Mononuclear cell (primary cell): ENCODE measurements around the gene GPR35. TPM values are rescaled to one million over a fixed set of nuclear protein-coding genes. Genes with fewer than 3 reads are reported as not detected.

Source experiments
- H3K27me3 ChIP-seq: 2 replicates; pipeline ENCODE4 v1.6.0; 2011; ENCODE audit warnings: low read length, control low read depth; ENCODE audit not compliant: insufficient read depth
- H3K4me1 ChIP-seq: 2 replicates; pipeline ENCODE4 v1.5.1; 2011; ENCODE audit warnings: mild to moderate bottlenecking, low read length, control low read depth; ENCODE audit not compliant: insufficient read depth
- H3K4me3 ChIP-seq: 2 replicates; pipeline ENCODE4 v1.5.1; 2011; ENCODE audit warnings: mild to moderate bottlenecking, low read length, moderate library complexity
- H3K9me3 ChIP-seq: 2 replicates; pipeline ENCODE4 v1.5.1; 2011; ENCODE audit warnings: low read depth, mild to moderate bottlenecking, control low read depth, low read length
- total RNA-seq: library from RNA; depleted of rRNA; stranded (reverse); fragments of >200 nt; gene quantifications from one replicate; pipeline ENCODE4 v1.2.3, GENCODE V29; 2012

Gene GPR35
- total RNA-seq, 1 donor, result 40.8 TPM

DNA sequence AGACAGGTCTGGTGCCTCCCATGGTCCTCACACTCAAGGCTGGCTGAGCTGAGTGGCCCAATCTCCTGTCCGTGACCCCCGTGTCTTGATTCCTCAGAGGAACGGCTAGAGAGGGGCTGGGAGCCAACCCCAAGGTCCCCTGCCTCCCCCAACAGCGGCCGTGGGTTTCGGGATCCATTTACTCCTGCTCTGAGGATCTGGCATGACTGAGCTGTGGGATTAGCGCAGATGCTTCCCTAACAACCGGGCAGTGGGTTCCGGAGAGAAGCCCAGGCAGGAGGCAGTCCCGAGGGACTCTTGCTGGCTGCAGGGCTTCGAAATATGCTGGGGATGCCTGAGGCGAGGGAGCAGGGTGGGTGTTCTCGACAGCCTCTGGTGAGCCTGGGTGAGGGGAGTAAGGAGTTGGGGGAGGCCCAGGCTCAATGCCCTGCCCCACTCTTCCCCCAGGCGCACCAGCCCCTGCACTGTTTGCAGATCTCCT, 18.9 kb downstream of the GPR35 start:
- Histone ChIP-seq H3K4me3 (no peak overlapping the region), H3K4me1 (no peaks in the 10 kb centered on the region), H3K27me3 (no peaks in the 10 kb centered on the region), H3K9me3 (no peaks in the 10 kb centered on the region)

GRCh38 chr2:240644859-240645301, 19.6 kb downstream of the GPR35 start:
- H3K4me1 ChIP-seq, result no peaks in the 10 kb centered on the region

GRCh38 chr2:240645346-240645745, 20.1 kb downstream of the GPR35 start:
- H3K4me3 ChIP-seq, result no peak overlapping the region
- no peaks in the 10 kb centered on the region for H3K27me3 ChIP-seq
- H3K4me1 ChIP-seq, result no peaks in the 10 kb centered on the region
- H3K9me3 ChIP-seq, result no peaks in the 10 kb centered on the region

More at GRCh38 chr2:240644859-240645301, 19.6 kb downstream of the GPR35 start:
- Histone ChIP-seq H3K9me3 (no peaks in the 10 kb centered on the region), H3K4me3 (no peak overlapping the region), H3K27me3 (no peaks in the 10 kb centered on the region)

- Histone ChIP-seq H3K4me3 (no peak overlapping the region), H3K9me3 (no peaks in the 10 kb centered on the region), H3K4me1 (no peaks in the 10 kb centered on the region), H3K27me3 (no peaks in the 10 kb centered on the region)
Observed at GRCh38 chr2:240645801-240646175, 20.5 kb downstream of the GPR35 start.

GRCh38 chr2:240646176-240646899, 21.1 kb downstream of the GPR35 start:
- Histone ChIP-seq H3K27me3 (peaks cover 4% of the 10 kb centered on the region), H3K4me3 (no peak overlapping the region), H3K9me3 (no peaks in the 10 kb centered on the region), H3K4me1 (no peaks in the 10 kb centered on the region)

DNA sequence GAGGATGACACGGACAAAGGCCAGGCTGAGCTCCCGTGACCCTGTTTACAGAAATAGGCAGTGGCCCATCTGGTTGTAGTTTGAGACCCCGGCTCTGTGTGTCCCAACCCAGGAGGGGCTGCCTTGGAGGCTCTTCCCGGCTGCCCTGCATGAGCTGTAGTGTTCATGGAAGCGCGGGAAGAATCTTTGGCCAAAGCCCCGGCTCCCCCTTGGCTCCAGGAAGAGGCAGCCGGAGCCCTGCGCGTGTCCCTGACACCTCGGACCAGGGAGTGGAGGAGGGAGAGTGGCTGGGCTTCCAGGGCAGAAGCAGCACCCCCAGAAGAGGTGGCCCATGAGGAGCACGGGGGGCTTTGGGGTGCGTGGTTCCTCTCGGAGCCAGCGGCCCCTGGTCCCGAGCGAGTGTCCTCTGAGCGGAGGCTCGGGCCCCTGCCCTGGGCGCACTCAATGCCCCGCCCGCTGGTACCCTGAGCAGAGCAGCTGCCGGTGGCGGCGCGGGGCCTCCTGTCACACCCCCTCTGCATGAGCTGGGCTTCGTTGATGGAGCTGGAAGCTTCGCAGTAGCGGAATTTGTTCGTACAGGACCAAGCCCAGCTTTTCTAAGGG, 21.7 kb downstream of the GPR35 start:
- peaks cover 4% of the 10 kb centered on the region for H3K27me3 ChIP-seq
- no peaks in the 10 kb centered on the region for H3K4me1 ChIP-seq
- no peak overlapping the region for H3K4me3 ChIP-seq
- H3K9me3 ChIP-seq, result no peaks in the 10 kb centered on the region

GRCh38 chr2:240647503-240648154, 22.3 kb downstream of the GPR35 start:
- no peak overlapping the region for H3K4me3 ChIP-seq

GRCh38 chr2:240648155-240648649, 22.9 kb downstream of the GPR35 start:
- Histone ChIP-seq H3K4me1 (no peaks in the 10 kb centered on the region), H3K9me3 (no peaks in the 10 kb centered on the region), H3K27me3 (peaks cover 4% of the 10 kb centered on the region), H3K4me3 (no peak overlapping the region)

More at GRCh38 chr2:240647503-240648154, 22.3 kb downstream of the GPR35 start:
- Histone ChIP-seq H3K9me3 (no peaks in the 10 kb centered on the region), H3K27me3 (peaks cover 4% of the 10 kb centered on the region), H3K4me1 (no peaks in the 10 kb centered on the region)

DNA sequence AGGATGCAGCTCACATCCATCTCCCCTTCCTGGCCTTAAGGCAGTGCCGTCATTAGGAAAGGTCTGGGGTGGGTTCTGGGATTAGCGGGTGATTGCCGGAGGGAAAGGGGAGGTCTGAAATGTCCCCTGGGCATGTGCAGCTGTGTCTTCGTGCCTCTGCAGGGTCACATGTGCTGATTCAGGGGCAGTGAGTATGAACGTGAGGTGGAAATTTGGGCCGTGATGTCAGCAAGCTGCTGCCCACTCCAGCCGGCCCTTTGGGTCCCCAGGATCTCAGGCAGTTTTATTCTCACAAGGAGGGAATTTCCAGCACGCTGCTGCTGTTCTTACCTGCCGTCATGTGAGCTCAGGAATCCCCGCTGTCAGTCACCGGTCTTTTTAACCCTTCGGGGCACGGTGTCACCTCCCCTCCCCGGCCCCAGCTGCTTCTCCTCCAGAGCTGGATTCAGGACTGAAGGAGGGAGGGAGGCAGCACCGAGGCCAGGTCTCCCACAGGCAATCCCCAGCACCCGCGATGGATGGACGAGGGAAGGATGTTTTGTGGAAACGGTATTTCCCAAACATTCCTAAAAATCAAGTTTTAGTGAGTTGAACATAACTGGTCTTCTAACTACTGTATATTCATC, 23.5 kb downstream of the GPR35 start:
- H3K4me3 ChIP-seq, result no peak overlapping the region
- H3K9me3 ChIP-seq, result no peaks in the 10 kb centered on the region
- no peaks in the 10 kb centered on the region for H3K4me1 ChIP-seq
- peaks cover 4% of the 10 kb centered on the region for H3K27me3 ChIP-seq

DNA sequence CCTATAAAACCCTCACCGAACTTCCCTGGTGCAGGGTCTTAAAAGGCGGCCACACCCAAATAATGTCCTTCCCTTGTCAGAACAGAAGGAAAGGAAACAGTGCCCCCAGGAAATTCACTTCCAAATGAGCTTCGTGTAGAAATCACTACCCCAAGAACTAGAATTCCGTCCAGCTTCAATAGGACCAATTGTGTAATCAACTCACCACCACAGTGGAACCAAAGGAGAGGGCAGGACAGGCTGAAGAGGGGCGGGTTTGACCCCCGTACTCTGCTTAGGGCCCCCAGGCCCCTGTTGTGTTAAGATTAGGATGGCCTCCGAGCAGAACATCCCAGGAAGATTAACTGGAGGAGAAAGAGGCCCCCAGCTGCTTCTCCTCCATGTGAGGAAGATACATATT, 24.1 kb downstream of the GPR35 start:
- Histone ChIP-seq H3K9me3 (no peaks in the 10 kb centered on the region), H3K4me3 (no peak overlapping the region), H3K4me1 (no peaks in the 10 kb centered on the region), H3K27me3 (peaks cover 4% of the 10 kb centered on the region)

DNA sequence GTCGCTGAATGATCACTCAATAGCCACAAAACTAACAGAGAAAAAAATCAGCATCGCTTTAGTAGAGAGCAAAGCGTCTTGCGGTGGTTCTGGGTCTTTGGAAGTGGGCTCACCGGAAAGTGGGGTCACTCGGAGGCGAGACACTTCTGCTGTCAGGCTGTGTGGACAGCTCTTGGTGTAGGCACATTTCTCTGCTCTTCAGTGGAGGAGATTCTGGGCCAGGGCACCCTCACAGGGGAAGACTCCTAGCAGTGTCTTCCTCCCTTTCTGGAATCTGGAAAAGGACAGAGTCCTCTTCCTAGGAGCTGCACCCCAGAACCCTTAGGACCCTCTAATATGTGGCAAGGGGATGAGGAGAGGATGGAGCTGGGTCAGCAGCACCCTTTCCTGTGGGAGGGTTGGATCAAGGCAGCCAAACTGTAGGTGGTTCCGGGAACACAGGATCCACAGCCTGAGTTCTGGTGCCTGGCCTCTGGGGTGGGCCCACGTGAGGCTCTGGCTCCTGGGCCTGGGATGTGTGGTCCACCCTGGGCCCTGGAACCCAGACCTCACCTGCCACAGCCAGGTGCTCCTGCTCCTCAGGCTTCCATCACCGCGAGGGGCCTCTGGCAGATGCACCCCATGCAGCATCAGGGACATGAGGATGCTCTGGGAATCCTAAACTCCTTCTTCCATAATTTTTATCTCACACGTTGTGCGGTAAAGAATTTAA, 25.1 kb downstream of the GPR35 start:
- Histone ChIP-seq H3K9me3 (no peaks in the 10 kb centered on the region), H3K27me3 (peaks cover 4% of the 10 kb centered on the region), H3K4me1 (peaks cover 1% of the 10 kb centered on the region), H3K4me3 (no peak overlapping the region)

DNA sequence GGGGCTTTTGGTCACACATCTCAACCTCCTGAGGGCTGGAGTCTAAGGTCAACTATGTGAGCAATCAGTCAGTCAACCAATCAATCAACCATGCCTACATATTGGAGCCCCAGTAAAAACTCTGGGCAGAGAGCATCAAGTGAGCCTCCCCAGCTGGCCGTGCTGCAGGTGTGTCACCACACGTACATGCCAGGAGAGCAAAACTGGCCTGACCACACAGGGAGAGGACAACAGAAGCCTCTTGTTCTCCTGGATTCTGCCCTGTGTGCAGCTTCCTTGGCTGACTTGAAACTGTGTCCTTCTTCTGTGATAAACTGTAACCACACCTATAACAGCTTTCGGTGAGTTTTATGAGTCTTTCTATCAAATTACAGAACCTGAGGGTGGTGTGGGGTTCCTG, 25.9 kb downstream of the GPR35 start:
- Histone ChIP-seq H3K4me1 (peaks cover 9% of the 10 kb centered on the region), H3K9me3 (no peaks in the 10 kb centered on the region)

GRCh38 chr2:240655931-240656886, 30.9 kb downstream of the GPR35 start:
- Histone ChIP-seq H3K4me1 (peaks cover 14% of the 10 kb centered on the region), H3K27me3 (peaks cover 11% of the 10 kb centered on the region), H3K9me3 (no peaks in the 10 kb centered on the region), H3K4me3 (no peak overlapping the region)

More for the DNA sequence above, 25.9 kb downstream of the GPR35 start:
- Histone ChIP-seq H3K27me3 (peaks cover 4% of the 10 kb centered on the region), H3K4me3 (no peak overlapping the region)
